ENCODE results near the gene KIAA1958. TPM values are rescaled to one million over a fixed set of nuclear protein-coding genes. Genes with fewer than 3 reads are reported as not detected.

KIAA1958 gene
- total RNA-seq, 2 experiments from 2014 or later, result 14.9 to 15.3 TPM

DNA sequence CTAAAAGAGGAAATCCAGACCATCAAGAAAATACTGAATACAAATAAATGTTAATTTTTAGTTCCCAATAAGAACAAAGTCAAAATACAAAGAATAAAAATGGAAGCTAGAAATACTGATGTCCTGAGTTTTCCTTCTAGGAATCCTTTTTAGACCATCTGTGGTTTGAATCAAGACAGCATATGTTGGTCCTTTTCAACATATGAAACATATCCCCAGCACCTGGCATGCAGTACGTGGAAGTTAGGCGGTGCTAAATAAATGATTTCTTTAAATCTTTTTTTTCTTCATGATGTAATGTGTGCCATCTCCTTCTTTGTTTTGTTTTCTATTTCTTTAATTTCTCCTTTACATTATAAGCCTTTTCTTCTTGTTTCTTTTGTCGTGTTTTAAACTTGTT lies 34.0 kb downstream of the KIAA1958 start:
- ATAC-seq (no peak), DNase-seq (no peak)
- ChIA-PET CTCF (interaction anchor here (1.0 kb wide), 1 partner anchor 24 kb away, joined by 3 read pairs; no protein-coding TSS in a partner anchor), POLR2A (no interaction called here)
- intact Hi-C loops (cut with micrococcal nuclease), result no loop called here
- H3K4me3 Mint-ChIP-seq, result no peak overlapping the region
- no peaks in the 10 kb centered on the region for H3K4me1 Mint-ChIP-seq (ENCODE audit: low read depth)
- no peaks in the 10 kb centered on the region for H3K27me3 Mint-ChIP-seq
- TF ChIP-seq, protein P1, sequence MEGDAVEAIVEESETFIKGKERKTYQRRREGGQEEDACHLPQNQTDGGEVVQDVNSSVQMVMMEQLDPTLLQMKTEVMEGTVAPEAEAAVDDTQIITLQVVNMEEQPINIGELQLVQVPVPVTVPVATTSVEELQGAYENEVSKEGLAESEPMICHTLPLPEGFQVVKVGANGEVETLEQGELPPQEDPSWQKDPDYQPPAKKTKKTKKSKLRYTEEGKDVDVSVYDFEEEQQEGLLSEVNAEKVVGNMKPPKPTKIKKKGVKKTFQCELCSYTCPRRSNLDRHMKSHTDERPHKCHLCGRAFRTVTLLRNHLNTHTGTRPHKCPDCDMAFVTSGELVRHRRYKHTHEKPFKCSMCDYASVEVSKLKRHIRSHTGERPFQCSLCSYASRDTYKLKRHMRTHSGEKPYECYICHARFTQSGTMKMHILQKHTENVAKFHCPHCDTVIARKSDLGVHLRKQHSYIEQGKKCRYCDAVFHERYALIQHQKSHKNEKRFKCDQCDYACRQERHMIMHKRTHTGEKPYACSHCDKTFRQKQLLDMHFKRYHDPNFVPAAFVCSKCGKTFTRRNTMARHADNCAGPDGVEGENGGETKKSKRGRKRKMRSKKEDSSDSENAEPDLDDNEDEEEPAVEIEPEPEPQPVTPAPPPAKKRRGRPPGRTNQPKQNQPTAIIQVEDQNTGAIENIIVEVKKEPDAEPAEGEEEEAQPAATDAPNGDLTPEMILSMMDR (IDR thresholded peaks at IDR 0.05), result no peak
- H3K9me3 Mint-ChIP-seq, result no peaks in the 10 kb centered on the region
- no peaks in the 10 kb centered on the region for H3K36me3 Mint-ChIP-seq (ENCODE audit: low read depth)
- no peak overlapping the region for H3K27ac Mint-ChIP-seq

DNA sequence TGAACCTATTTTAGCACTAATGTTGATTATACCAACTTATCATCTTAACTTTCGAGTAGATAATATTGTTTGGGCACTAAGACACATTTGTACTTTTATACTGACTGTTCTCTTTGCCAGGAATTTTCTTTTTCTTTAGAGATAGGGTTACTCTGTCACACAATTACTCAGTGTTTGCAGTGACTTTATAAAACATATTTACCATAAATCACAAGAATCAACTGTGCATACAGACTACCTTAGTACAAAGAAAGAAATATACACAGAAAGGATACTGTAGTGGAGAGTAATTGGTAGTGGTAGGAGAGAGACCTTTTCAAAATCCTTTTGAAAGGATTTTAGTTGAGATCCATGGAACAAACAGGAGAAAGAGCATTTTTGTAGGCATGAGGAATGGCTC lies 40.3 kb downstream of the KIAA1958 start:
- DNase-seq (no peak), ATAC-seq (no peak)
- intact Hi-C loops (cut with micrococcal nuclease), result no loop called here
- no peak overlapping the region for H3K27ac Mint-ChIP-seq
- H3K4me3 Mint-ChIP-seq, result no peak overlapping the region
- POLR2A ChIA-PET, result no interaction called here
- no peaks in the 10 kb centered on the region for H3K9me3 Mint-ChIP-seq
- peaks cover 1% of the 10 kb centered on the region for H3K4me1 Mint-ChIP-seq (ENCODE audit: low read depth)
- TF ChIP-seq, protein P1 (IDR thresholded peaks at IDR 0.05), result no peak
- H3K27me3 Mint-ChIP-seq, result no peaks in the 10 kb centered on the region
- CTCF ChIA-PET, result no interaction called here
- no peaks in the 10 kb centered on the region for H3K36me3 Mint-ChIP-seq (ENCODE audit: low read depth)

DNA sequence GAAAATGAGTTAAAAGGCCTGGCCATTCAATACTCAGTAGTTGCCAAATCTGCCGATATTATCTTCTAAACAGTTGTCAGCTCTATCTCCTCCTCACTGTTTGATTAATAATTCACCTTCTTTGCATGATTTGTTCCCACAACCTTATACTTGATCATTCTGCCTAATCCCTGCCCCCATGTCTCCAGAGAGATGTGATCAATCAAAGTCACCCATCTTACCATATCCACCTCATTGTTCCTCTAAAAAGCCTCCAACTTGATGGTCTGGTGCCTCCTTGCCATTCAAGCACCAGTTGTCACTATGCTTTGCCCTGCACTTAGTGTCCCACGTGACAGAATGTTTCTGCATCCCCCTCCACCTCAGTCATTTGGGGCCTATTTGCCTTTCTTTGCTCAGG lies 41.3 kb downstream of the KIAA1958 start:
- no peak for DNase-seq
- H3K4me1 Mint-ChIP-seq (ENCODE audit: low read depth), result peaks cover 2% of the 10 kb centered on the region
- TF ChIP-seq, protein P1 (IDR thresholded peaks at IDR 0.05), result no peak
- ChIA-PET POLR2A (no interaction called here), CTCF (no interaction called here)
- H3K4me3 Mint-ChIP-seq, result no peak overlapping the region
- no peak overlapping the region for H3K27ac Mint-ChIP-seq
- intact Hi-C loops (cut with micrococcal nuclease), result no loop called here
- H3K27me3 Mint-ChIP-seq, result no peaks in the 10 kb centered on the region
- no peak for ATAC-seq
- H3K36me3 Mint-ChIP-seq (ENCODE audit: low read depth), result no peaks in the 10 kb centered on the region
- H3K9me3 Mint-ChIP-seq, result no peaks in the 10 kb centered on the region

DNA sequence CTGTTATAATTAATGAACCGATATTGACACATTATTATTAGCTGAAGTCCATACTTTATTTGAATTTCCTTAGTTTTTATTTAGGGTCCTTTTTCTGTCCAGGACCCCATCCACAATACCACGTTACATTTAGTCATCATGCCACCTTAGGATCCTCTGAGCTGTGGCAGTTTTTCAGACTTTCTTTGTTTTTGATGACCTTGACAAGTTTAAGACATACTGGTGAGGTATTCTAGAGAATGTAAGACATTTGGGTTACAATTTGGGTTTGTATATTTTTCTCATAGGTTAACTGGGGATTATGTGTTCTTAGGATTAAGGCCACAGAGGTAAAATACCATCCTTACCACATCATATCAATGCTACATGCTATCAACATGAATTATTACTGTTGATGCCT lies 42.7 kb downstream of the KIAA1958 start:
- ChIA-PET POLR2A (no interaction called here), CTCF (interaction anchor here (1.7 kb wide), 1 partner anchor 11 kb away, joined by 4 read pairs; no protein-coding TSS in a partner anchor)
- Mint-ChIP-seq H3K4me1 (ENCODE audit: low read depth) (peaks cover 5% of the 10 kb centered on the region), H3K27ac (no peak overlapping the region), H3K27me3 (no peaks in the 10 kb centered on the region), H3K36me3 (ENCODE audit: low read depth) (peaks cover 2% of the 10 kb centered on the region), H3K4me3 (no peak overlapping the region), H3K9me3 (peaks cover 3% of the 10 kb centered on the region)
- intact Hi-C loops (cut with micrococcal nuclease), result no loop called here
- no peak for DNase-seq
- TF ChIP-seq, protein P1 (IDR thresholded peaks at IDR 0.05), result no peak
- no peak for ATAC-seq

DNA sequence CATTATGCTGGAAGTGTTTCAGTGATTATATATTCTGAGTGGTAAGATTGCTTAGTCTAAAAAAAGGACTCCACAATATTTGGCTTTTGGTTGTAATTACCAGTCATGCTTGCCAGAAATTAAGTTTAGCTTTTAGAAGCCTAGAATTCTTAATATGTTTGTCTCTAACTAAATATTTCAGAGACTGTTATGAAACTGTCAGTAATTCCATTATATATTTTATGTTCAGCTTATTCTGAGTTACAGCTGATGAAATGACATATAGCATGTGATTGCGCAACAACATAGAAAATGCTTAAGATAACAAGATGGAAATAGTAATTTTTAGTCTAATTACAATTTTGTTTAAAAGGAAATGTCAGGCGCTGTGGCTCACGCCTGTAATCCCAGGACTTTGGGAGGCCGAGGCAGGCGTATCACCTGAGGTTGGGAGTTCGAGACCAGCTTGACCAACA lies 44.2 kb downstream of the KIAA1958 start:
- H3K9me3 Mint-ChIP-seq, result peaks cover 3% of the 10 kb centered on the region
- no peak overlapping the region for H3K27ac Mint-ChIP-seq
- TF ChIP-seq, protein P1 (IDR thresholded peaks at IDR 0.05), result no peak
- no peak for ATAC-seq
- H3K27me3 Mint-ChIP-seq, result no peaks in the 10 kb centered on the region
- H3K4me3 Mint-ChIP-seq, result no peak overlapping the region
- ChIA-PET POLR2A (no interaction called here), CTCF (interaction anchor here (1.3 to 1.7 kb wide), 2 partner anchors 12 to 262 kb away, joined by 3 to 4 read pairs; no protein-coding TSS in a partner anchor)
- H3K36me3 Mint-ChIP-seq (ENCODE audit: low read depth), result peaks cover 2% of the 10 kb centered on the region
- no peak for DNase-seq
- intact Hi-C loops (cut with micrococcal nuclease), result no loop called here
- peaks cover 12% of the 10 kb centered on the region for H3K4me1 Mint-ChIP-seq (ENCODE audit: low read depth)
